ENCODE results near the gene ELAVL1. TPM values are rescaled to one million over a fixed set of nuclear protein-coding genes. Genes with fewer than 3 reads are reported as not detected.
"Not testable (repeated sequence)": the region's sequence is repeated elsewhere in the genome, so short reads cannot be mapped to it uniquely, and the experiment has no call there.

The ELAVL1 gene
- total RNA-seq, 4 donors from 2014 or later, result 23.7 to 41.1 (median 30.3) TPM

DNA sequence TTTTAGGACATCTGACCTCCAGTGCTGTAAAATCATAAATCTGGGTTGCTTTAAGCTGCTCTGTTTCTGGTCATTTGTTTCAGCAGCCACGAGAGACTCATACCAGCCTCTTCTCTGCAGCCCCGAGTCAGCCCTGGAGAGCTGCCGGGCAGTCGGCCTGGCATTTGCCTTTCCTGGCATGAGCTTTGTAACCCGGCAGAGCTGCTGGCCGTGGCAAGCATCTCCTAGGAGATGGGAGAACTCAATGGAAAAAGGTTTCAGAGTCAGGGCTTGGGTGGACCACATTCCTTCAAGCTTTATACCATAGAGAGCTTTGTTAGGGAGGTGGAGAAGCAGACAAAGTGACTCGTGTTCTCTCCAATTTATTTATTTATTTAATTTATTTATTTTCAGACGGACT, 25.5 kb upstream of the ELAVL1 start:
- TF ChIP-seq CTCF (IDR thresholded peaks at IDR 0.05), result no peak
- DNase-seq (ENCODE audit: low spot score), result no peak
- no peak for ATAC-seq (ENCODE audit: low FRiP score)

DNA sequence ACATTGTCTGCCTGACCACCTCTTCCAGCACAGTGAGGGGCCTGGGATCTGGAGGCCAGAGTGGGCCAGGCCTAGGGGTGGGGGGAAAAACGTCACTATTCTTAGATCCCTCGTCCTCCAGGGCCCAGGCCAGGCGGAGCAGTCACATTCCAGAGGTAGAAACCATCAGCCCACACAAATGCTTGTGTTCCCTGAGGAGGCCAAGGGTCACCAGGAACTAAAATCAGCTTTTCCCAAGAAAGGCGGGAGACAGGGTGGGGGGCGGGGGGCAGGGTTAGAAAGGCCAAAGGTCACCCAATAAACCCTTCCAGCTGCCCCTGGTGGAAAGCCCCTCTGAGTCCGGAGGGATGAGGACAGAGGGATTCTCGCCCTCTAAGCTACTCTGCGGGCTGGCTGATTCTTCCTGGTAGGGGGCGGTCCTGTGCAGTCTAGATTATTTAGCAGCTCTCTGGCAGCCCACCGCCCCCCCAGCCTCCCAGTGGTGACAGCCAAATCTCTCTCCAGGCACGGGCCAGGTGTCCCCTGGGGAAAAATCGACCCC, 23.6 kb upstream of the ELAVL1 start:
- no peak for ATAC-seq (ENCODE audit: low FRiP score)
- no peak for TF ChIP-seq CTCF (IDR thresholded peaks at IDR 0.05)
- DNase-seq (ENCODE audit: low spot score), result no peak

DNA sequence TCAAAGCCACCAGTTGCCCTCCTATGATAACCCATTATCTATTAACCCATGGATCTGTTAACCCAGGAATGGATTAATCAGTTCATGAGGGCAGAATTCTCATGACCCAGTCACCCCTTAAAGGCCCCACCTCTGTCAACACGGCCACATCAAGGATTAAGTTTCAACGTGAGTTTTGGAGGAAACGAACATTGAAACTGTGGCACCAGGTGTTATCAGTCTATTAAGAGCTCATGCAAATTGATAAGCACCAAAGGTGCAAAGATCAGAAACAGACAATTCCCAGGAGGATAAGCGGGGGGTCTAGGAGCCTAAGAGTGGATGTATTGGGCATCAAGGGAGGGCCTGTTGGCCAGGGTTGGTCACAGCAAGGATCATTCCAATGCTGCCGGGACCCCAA, 19.9 kb upstream of the ELAVL1 start:
- no peak for TF ChIP-seq CTCF (IDR thresholded peaks at IDR 0.05)
- DNase-seq (ENCODE audit: low spot score), result no peak
- no peak for ATAC-seq (ENCODE audit: low FRiP score)

DNA sequence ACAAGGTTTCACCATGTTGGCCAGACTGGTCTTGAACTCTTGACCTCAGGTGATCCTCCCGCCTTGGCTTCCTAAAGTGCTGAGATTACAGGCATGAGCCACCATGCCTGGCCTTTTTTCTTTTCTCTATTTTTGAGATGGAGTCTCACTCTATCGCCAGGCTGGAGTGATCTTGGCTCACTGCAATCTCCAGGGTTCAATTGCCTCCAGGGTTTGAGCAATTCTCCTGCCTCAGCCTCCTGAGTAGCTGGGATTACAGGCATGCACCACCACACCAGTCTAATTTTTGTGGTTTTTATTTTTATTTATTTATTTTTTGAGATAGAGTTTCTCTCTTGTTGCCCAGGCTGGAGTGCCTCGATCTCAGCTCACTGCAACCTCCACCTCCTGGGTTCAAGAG, 18.8 kb upstream of the ELAVL1 start:
- ATAC-seq (ENCODE audit: low FRiP score); DNase-seq (ENCODE audit: low spot score): not testable (repeated sequence)

- DNase-seq (ENCODE audit: low spot score), result no peak
- no peak for TF ChIP-seq CTCF (IDR thresholded peaks at IDR 0.05)
- ATAC-seq (ENCODE audit: low FRiP score), result no peak
Observed at GRCh38 chr19:8023371-8023770, 17.9 kb upstream of the ELAVL1 start.

DNA sequence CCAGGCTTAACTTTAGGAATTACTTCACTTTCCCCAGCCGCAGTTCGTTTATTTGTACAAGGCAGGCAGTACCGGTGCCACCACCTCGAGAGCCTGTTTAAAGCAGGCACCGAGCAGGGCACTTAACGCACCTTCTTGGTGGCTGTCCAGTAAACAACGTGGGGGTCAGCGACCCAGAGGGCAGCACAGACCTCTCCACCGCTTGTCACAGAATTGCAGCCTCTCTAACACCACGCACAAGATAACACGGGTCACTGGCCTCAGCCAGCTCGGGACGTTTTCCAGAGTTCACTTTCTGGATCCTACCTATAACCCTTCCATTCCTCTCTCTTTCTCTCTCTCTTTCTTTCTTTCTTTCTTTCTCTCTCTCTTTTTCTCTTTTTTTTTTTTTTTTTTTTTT, 16.8 kb upstream of the ELAVL1 start:
- no peak for DNase-seq (ENCODE audit: low spot score)
- ATAC-seq (ENCODE audit: low FRiP score), result no peak
- TF ChIP-seq CTCF (IDR thresholded peaks at IDR 0.05), result no peak

GRCh38 chr19:8021374-8021773, 15.9 kb upstream of the ELAVL1 start:
- DNase-seq (ENCODE audit: low spot score), result no peak
- no peak for TF ChIP-seq CTCF (IDR thresholded peaks at IDR 0.05)
- ATAC-seq (ENCODE audit: low FRiP score), result no peak

DNA sequence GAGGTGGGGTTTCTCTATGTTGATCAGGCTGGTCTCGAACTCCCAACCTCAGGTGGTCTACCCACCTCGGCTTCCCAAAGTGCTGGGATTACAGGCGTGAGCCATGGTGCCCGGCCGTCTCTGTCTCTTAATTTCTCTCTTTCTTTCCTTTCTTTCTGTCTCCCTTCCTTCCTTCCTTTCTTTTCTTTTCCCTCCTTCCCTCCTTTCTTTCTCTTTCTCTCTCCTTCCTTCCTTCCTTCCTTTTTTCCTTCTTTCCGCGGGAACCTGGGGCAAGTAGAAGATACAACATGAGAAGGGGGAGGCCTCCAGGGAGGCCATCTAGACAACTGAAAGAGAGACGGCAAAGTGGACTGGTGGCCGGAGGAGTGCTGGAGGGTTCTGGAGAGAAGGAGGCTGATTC, 15.2 kb upstream of the ELAVL1 start:
- no peak for TF ChIP-seq CTCF (IDR thresholded peaks at IDR 0.05)
- no peak for ATAC-seq (ENCODE audit: low FRiP score)

More for the DNA sequence above, 15.2 kb upstream of the ELAVL1 start:
- no peak for DNase-seq (ENCODE audit: low spot score)
